Measurements from ENCODE around the gene ARID3C.

DNA sequence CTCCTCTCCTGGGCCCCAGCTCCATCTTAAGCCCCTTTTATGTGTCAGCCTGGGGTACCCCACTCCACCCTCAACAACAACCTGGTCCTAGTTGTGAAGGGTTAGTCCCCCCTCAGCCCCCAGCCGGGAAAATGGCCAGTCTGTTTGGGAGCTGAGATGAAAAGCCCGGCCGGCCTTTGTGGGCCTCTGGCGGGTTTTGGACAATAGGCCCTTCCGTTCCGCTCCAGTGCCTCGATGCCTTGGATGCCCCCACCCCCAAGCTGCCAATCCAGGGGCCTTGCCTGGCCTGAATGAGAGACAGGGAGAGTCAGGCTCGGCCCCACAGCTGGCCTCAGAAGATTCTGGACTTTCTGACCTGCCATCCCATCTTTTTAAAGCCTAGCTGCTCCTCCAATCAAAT is 48.5 kb downstream of the ARID3C start:
- TF ChIP-seq POLR2A (IDR thresholded peaks at IDR 0.05), result no peak
- TF ChIP-seq, protein P1, sequence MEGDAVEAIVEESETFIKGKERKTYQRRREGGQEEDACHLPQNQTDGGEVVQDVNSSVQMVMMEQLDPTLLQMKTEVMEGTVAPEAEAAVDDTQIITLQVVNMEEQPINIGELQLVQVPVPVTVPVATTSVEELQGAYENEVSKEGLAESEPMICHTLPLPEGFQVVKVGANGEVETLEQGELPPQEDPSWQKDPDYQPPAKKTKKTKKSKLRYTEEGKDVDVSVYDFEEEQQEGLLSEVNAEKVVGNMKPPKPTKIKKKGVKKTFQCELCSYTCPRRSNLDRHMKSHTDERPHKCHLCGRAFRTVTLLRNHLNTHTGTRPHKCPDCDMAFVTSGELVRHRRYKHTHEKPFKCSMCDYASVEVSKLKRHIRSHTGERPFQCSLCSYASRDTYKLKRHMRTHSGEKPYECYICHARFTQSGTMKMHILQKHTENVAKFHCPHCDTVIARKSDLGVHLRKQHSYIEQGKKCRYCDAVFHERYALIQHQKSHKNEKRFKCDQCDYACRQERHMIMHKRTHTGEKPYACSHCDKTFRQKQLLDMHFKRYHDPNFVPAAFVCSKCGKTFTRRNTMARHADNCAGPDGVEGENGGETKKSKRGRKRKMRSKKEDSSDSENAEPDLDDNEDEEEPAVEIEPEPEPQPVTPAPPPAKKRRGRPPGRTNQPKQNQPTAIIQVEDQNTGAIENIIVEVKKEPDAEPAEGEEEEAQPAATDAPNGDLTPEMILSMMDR (IDR thresholded peaks at IDR 0.05), result no peak
